HG03159 (cell line): Measurements from ENCODE around the gene ZNF470.

Experiments used
- ATAC-seq: cut with Tn5 transposase; IDR thresholded peaks from one replicate; pipeline ENCODE4 v1.9.1; 2021; ENCODE audit warnings: mild to moderate bottlenecking, moderate library complexity; ENCODE audit not compliant: unreplicated experiment

ZNF470 gene

DNA sequence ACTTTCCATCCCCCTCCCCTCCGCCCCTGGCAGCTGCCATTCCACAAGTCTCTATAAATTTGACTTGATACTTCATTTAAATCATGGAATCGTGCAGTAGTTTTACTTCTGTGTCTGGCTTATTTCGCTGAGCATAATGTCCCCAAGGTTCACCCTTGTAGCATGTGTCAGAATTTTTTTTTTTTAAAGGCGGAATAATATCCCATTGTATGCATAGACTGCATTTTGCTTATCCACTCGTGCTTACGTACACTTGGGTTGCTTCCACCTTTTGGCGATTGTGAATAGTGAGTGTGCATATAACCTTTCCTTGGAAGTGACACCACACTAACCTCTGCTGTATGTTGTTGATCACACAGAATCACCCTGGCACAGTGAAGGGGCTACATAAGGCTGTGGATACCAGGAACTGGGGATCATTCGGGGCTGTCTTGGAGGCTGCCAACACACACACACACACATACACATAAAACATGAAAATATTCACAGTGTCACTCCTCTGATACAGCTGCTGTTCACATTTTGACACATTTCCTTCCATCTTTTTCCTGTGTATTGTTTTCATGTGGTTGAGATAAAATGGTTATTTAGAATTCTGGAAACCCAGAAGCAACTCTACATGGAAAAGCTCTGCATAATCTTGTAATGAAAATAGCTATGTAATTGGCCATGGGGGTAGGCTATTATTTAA, 41.2 kb downstream of the ZNF470 start:
- ATAC-seq = no peak

DNA sequence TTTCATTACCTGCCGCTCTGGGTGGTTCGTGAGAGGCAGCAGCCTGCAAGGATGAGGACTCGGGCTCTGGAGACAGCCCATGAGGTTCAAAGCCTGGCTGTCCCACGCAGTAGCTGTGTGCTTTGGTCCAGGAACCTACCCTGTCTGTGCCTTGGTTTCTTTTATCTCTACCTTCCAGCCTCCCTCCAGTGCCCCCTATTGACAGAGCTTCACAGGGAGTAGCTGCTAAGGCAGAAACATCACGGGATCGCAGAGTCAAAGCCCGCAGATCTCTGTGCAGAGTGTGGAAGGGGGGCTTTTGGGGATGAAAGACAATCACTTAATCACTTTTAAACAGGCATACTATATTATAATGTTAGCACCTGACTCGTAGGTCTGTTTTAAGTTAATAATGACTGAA, 44.0 kb downstream of the ZNF470 start:
- no peak for ATAC-seq

DNA sequence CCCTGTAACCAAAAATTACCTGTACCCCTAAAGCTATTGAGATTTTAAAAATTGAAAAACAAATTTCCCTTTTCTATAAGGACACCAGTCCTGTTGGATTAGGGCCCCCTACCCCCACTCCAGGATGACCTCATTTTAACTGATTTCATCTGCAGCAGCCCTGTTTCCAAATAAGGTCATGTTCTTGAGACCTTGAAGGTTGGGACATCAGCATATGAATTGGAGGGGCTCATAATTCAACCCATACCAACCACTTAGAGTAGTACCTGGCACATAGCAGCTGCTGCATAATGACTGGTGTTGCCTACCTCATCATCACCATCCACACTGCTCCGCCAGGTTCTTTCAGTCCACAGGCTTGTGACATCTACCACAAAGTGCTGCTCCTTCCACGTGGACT, 45.5 kb downstream of the ZNF470 start:
- no peak for ATAC-seq

DNA sequence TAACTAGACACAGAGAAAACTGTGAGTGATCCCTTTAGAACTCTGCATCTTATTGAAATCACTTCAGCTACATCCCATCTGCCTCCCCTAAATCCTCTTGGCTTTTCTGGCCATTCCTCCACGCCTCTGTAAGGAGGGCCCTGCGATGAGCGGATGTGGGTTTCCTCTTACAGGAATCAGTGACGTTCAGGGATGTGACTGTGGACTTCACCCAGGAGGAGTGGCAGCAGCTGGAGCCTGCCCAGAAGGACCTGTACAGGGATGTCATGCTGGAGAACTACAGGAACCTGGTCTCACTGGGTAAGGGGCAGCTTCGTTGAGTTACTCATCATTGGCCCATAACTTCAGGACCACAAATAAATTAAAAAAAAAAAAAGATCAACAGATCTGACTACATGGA, 46.4 kb downstream of the ZNF470 start:
- ATAC-seq = no peak

DNA sequence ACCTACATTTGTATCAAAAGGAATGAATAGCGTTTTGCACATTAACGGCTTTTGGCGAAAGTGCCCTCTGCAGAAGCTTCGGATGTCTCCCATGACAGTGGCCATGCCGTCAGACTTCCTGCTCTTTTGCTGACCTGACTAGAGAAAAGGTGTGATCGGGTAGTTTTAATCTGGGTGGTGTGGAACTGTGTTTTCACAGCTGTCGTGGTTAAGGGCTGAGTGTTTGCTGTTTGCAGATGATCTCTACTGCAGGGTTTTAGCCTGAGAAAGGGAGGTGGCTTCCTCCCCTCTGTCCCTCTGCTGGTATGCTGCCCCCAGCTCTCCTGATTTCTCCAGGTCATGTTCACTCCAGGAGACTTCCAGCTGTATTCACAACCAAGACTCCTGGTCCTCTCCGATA, 50.3 kb downstream of the ZNF470 start:
- no peak for ATAC-seq

DNA sequence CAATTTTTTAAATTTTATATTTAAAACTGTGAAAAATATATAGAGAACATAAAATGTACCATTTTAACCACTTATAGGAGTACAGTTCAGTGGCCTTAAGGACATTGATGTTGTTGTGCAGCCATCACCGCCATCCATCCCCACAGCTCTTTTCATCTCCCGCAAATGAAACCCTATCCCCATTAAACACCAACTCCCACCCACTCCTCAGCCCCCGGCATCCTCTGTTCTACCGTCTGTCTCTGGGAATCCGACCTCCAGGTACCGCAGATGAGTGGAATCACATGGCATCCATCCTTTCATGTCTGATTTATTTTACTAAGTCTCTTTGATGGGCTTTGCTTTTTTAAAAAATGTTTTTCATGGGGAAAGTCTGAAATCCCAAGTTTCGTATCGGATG, 51.9 kb downstream of the ZNF470 start:
- ATAC-seq = no peak

DNA sequence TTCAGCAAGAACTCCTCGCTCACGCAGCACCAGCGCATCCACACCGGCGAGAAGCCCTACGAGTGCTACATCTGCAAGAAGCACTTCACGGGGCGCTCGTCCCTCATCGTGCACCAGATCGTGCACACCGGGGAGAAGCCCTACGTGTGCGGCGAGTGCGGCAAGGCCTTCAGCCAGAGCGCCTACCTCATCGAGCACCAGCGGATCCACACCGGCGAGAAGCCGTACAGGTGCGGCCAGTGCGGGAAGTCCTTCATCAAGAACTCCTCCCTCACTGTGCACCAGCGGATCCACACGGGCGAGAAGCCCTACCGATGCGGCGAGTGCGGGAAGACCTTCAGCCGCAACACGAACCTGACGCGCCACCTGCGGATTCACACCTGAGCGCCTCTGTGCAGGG, 55.1 kb downstream of the ZNF470 start:
- ATAC-seq = no peak

DNA sequence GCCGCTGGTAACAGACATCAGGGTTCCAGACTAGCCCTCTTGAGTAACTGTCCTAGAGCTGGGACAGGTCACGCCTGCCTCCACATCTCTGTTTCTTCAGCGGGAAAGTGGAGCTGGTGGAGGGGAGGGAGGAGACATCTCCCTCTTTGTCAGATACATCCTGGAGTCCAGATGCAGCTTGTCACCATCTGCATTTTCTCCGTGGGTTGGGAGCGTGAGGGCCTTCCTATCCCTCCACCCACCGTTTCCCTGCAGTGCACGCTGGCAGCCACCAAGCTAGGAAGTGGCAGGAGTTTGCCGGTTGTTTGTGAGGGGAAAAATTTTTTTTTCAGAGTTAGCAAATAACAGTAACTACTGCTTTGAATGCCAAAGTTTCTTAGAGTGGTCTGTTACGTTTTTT, 55.7 kb downstream of the ZNF470 start:
- ATAC-seq = no peak

DNA sequence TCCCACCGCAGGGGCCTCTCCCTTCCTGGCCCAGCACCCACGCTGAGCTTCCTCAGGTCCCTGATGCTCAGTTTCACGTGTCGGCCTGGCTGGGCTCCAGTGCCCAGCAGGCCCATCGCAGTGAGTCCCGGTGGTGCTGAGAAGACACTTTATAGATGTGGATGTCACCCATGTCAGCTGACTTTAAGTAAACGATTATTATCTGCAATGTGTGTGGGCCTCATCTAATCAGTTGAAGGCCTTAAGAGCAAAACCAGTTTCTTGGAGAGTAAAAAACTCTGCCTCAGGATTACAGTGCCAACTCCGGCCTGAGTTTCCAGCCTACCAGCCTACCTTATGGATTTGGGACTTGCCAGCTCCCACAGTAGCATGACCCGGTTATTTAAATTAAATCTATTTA, 58.4 kb downstream of the ZNF470 start:
- ATAC-seq = no peak

DNA sequence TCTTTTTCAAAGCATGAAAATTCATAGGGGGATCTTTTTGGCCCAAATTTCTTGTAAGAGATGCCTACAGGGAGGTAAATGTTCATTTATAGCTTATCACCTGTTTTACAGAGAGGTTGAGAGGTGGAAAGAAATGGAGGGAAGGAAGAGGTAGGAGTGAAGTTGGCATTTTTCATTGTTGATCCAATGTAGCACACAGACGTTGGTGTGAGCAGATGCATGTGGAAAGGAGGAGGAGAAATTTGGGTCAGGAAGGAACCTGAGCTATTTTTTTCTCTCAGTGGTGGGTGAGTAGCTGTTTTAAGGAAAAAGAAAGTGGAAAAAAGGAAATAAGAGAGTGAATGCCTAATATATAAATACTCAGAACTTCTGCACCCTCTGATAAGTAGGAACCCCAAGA, 65.8 kb downstream of the ZNF470 start:
- no peak for ATAC-seq

DNA sequence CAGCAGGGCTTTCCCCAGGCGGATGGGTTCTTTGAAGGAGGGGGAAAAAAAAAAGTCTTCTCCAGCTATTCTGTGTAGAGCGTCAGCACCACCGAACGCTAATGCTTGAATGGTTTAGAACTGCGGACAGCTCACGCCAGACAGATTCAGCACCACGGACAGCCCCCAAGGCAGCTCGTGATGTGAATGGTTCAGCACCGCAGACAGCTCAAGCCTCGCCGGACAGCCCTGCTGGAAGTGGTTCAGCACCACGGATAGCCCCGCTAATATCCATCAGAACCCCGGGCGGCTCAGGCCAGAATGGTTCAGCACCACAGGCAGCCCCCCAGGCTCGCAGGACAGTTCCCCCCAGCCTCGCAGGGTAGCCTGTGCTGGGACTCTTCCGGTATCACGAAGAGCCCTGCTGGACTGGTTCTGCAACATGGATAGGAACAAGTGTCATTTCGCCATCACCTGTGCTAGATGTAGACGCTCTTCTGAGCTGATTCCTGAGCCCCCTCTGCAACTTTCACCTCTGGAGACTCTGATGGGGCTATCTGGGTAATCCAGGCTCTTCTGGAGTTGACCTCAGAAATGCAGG, 70.8 kb downstream of the ZNF470 start:
- ATAC-seq = no peak
